ENCODE data around the gene ASB7. TPM values are rescaled to one million over a fixed set of nuclear protein-coding genes. Genes with fewer than 3 reads are reported as not detected.

The ASB7 gene
- total RNA-seq, 4 donors from 2014 or later = 13.8 to 24.8 (median 18.8) TPM

DNA sequence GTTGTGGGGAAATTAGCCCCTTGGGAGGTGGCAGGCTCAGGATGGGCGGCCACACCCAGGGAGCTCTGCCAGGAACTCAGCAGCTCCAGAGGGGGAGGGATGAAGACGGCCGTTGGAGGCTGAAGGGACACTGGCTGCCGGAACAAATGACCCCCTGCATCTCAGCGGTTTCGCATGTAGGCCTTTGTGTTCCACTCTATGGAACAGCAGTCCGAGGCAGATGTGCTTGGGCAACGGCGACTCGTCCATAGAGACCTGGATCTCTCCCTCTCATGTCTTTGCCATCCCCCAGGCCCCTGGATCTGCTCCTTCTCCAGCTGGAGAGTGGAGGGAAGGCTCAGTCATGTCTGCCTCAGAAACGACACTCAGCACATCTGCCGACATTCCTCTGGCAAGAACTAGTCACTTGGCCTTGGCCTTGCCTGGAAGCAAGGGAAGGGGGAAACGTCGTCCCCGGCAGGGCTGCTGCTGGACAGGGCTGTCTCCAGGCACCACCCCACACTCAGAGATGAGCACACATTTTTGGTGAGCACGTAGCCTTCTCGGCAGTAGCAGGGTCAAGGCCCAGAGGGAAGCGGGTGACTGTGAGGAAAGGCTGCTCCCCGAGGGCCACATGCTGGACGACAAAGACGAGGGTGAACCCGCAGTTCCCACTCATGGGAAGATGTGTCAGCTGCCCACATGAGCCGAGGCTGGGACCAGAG lies 83.8 kb downstream of the ASB7 start:
- Histone ChIP-seq H3K27me3 (no peaks in the 10 kb centered on the region), H3K9me3 (no peaks in the 10 kb centered on the region), H3K4me3 (no peak overlapping the region), H3K27ac (peak overlapping the region in 3 of 4 donors; percentile 31 to 67 (median 46)), H3K36me3 (no peaks in the 10 kb centered on the region), H3K4me1 (peaks cover 0 to 8% (median 0%) of the 10 kb centered on the region in 4 donors)
- no peak for DNase-seq
- no peak for TF ChIP-seq POLR2A (IDR thresholded peaks at IDR 0.05)
- TF ChIP-seq, protein P1, sequence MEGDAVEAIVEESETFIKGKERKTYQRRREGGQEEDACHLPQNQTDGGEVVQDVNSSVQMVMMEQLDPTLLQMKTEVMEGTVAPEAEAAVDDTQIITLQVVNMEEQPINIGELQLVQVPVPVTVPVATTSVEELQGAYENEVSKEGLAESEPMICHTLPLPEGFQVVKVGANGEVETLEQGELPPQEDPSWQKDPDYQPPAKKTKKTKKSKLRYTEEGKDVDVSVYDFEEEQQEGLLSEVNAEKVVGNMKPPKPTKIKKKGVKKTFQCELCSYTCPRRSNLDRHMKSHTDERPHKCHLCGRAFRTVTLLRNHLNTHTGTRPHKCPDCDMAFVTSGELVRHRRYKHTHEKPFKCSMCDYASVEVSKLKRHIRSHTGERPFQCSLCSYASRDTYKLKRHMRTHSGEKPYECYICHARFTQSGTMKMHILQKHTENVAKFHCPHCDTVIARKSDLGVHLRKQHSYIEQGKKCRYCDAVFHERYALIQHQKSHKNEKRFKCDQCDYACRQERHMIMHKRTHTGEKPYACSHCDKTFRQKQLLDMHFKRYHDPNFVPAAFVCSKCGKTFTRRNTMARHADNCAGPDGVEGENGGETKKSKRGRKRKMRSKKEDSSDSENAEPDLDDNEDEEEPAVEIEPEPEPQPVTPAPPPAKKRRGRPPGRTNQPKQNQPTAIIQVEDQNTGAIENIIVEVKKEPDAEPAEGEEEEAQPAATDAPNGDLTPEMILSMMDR (IDR thresholded peaks at IDR 0.05) = no peak

DNA sequence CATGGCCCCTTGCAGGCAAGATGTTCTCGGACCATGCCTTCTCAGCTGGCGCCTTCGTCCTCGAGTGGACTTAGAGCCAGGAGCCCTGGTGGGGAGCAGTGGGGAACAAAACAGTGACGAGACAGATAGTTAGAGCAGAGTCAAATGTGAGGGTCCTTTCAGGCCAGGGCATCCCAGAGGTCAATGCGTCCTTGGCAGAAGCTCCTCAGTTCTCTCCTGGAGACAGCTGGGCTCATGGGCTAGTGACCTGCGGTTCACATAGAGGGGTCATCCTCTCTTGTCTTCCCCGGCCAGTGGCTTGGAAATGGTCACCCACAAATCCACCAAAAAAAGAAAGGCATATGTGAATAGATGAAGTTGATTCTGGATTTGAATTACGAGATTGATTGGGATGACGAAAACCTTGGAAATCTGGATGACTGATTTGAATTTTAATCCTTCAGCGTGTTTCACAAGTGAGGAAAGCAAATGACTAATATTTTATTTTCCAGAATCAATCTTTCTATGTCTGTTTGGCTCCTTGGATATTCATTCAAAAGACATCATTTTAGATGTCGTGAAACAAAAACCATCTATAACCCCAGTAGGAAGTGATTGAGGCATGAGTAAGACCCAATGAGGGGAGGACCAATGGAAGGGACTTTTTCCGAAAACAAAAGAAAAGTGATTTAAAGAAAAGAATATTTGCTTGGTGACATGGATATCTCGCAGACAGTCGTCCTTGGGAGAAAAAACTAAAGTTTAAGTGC lies 84.5 kb downstream of the ASB7 start:
- Histone ChIP-seq H3K36me3 (no peaks in the 10 kb centered on the region), H3K9me3 (no peaks in the 10 kb centered on the region), H3K27ac (peak overlapping the region in 3 of 4 donors; percentile 31 to 67 (median 46)), H3K4me3 (no peak overlapping the region), H3K4me1 (peaks cover 0 to 8% (median 0%) of the 10 kb centered on the region in 4 donors), H3K27me3 (no peaks in the 10 kb centered on the region)
- TF ChIP-seq, protein P1 (IDR thresholded peaks at IDR 0.05) = no peak
- TF ChIP-seq POLR2A (IDR thresholded peaks at IDR 0.05) = no peak
- DNase-seq = no peak

DNA sequence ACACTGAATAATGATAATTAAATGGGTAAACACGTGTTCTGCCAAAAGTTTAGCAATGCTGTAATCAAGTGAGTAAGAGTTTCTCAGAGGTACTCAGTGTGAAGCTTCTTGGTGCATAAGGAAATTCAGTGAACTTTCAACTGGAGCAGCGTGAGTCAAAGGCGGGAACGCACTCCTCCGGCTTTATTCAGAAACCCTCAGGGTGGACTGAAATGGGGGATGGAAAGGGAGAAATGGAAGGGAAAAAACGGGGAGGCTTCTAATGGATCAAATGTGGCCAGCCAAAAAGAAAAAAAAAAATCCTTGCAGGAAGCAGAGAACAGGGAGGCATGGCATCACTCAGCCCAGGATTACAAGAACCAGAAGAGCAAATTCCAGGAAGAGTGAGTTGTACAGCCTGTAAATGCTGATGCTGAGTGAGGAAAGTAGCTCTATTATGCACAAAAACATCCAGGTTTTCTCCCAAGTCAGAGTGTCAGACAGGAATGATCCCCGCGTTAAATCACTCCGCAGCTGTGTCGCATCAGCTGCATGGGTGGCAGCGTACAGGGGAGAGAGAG lies 85.3 kb downstream of the ASB7 start:
- peaks cover 0 to 8% (median 0%) of the 10 kb centered on the region in 4 donors for H3K4me1 ChIP-seq
- H3K36me3 ChIP-seq = no peaks in the 10 kb centered on the region
- no peak overlapping the region for H3K4me3 ChIP-seq
- no peaks in the 10 kb centered on the region for H3K9me3 ChIP-seq
- no peak for TF ChIP-seq POLR2A (IDR thresholded peaks at IDR 0.05)
- TF ChIP-seq, protein P1 (IDR thresholded peaks at IDR 0.05) = no peak
- no peaks in the 10 kb centered on the region for H3K27me3 ChIP-seq
- peak overlapping the region in 3 of 4 donors; percentile 0 to 67 (median 31) for H3K27ac ChIP-seq
- DNase-seq = no peak

DNA sequence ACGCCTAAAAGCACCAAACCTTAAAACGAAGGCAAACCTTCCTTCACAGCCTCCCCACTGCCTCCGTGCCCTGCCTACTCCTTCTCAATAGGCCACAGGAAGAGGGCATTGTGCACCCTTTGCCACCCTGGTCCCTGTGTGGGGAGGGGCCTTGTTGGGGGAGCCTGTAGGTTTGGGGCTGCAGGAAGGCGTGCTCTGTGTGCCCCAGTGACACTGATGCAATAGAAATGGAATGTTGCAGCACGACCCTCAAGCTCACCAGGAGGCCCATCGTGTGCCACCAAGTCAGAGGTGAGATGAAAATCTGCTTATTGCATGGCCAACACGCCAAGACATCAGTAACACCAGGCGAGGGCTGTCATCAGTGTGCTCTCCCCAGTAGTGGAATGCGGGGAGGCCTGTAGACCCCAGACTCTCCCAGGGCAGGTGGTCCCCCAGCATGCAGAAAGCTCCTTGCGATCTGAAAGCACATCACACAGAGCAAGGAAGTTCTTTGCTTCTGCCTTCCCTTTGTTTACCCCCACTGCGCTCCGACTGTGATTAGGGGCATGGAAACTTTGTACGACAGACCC lies 86.2 kb downstream of the ASB7 start:
- TF ChIP-seq, protein P1 (IDR thresholded peaks at IDR 0.05) = no peak
- no peak for TF ChIP-seq POLR2A (IDR thresholded peaks at IDR 0.05)

DNA sequence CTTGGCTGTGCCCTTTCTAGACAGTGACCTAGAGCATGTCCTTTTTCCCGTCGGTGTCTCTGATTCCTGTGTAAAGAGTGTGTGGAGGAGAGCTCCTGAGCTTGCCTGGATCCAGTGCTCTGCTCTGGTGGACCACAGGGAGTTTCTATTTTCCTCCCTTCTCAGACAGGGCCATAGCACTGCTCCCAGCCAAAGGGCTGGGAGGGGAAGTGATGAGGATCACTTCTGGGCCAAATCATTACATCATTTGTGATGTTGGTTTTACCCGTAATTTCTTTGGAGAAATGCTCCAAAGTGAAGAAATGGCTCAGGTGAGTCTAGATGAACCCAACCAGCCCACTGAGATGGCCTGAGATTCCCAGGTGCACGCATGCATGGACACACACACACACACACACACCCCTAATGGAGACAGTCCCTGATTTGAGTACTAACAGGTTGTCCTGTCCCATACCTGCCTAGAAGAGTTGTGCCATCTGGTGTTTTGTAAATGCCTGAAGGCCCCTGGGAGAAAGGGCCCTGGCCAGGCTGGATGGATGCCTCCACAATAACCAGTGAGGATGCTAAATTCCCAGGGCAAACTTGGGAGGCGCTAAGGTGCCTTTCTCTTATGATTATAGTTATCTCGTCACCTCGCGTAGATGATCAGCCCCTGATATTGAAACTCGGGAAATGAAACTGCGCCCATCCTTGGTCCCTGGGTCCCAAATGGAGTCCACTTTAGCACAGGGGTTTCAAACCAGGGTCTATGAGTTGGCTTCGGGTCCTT lies 86.9 kb downstream of the ASB7 start:
- DNase-seq = no peak
- Histone ChIP-seq H3K4me3 (no peak overlapping the region), H3K27me3 (no peaks in the 10 kb centered on the region), H3K36me3 (no peaks in the 10 kb centered on the region), H3K27ac (no peak overlapping the region), H3K4me1 (peaks cover 0 to 5% (median 0%) of the 10 kb centered on the region in 4 donors), H3K9me3 (no peaks in the 10 kb centered on the region)
- TF ChIP-seq, protein P1 (IDR thresholded peaks at IDR 0.05) = no peak
- TF ChIP-seq POLR2A (IDR thresholded peaks at IDR 0.05) = no peak

More for the DNA sequence above, 86.2 kb downstream of the ASB7 start:
- H3K9me3 ChIP-seq = no peaks in the 10 kb centered on the region
- no peaks in the 10 kb centered on the region for H3K27me3 ChIP-seq
- no peak overlapping the region for H3K4me3 ChIP-seq
- DNase-seq = no peak
- H3K27ac ChIP-seq = peak overlapping the region in 3 of 4 donors; percentile 0 to 67 (median 31)
- H3K4me1 ChIP-seq = peaks cover 0 to 6% (median 0%) of the 10 kb centered on the region in 4 donors
- H3K36me3 ChIP-seq = no peaks in the 10 kb centered on the region

Measured in Peyer's patch (tissue), 4 donors.